ENCODE measurements around the gene KLHDC8A.
A peak's percentile ranks its signal among the peaks of the same experiment; 100 is the strongest.

The KLHDC8A gene

DNA sequence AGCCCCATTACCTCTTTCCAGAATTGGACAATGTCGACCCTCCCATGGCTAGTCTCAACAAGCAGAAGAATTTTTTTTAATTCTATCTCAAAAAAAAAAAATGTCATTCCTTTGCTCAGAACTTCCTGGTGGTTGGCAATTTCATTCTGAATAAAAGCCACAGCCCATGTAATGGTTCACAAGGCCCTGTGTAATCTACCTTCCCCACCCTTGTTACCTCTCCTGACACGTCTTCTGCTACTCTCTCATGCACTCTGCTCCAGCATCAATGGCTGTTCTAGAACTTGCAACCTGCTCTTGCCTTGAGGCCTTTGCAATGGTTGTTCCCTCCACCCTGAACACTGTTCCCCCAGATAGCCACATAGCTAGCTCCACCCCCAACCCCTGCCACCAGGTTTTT, 60.6 kb downstream of the KLHDC8A start:
- DNase-seq (ENCODE audit: low spot score), result no peak

- DNase-seq (ENCODE audit: low spot score), result peak; percentile 71
Measured at GRCh38 chr1:205294934-205295333, 61.8 kb downstream of the KLHDC8A start.

DNA sequence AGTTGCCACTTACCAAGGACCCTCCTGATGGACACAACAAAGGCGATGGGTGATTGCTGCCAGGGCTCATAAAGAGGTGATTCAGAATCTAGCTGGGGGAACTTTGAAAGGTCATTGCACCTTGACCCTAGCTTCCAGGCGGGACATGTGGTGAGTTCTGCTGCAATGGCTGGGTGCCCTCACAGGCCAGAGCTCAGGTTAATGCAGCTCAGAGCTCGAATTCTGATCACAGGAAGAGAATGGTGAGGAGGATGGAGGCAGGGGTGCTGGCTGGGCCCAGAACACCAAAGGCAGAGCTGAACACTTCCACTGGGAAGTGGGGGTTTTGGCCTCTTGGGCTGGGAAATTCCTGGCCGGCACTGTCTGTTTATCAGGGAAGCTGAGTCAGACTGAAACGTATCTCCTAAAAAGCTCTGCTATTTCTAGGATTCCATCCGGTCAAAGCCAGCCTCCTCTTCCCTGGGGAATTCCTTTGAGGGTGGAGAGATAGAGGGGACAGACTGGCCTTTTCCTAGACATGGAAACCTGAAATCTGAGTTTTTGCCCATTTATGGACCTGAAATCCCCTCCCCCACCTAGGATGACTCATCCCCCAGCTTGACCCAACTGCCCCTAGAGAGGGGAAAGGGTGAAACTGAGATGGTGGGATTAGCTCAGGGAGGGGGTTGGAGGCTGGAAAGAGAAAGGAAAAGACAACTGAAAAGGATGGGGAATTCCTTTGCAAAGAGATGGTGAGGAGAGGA, 62.4 kb downstream of the KLHDC8A start:
- DNase-seq (ENCODE audit: low spot score), result peak; percentile 98

DNA sequence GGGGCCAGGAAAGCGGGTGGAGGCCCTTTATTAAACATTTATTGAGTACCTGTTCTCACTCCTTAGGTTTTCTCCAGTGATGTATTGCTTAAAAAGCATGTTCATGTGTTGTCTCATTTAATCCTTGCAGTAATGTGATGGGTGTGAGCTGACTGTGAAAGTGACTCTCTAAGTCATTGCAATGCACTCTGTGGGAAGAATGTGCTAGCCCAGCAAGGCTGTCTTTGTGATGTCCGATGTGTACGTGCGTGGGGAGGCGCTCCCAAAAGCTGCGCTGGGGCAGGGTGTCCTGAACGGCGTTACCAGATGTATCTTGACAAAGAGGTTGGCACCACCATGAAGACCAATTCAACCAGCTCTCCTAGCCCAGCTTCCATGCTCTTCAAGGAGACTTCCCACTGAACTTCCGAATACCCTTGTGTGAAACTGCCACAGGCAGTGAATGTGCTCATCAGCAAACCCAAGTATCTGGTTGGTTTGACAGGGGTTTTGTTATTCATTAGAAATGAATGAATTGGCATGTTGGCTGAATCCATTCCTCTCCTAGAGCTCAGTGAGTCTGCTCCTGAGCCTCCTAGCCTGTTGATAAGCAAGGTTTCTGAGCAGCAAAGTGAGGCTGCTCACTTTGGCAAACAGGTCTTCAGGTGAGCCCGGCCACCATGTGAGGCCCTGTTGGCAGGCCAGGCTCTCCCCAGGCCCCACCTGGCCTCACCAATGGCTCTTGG, 63.2 kb downstream of the KLHDC8A start:
- peak; percentile 67 for DNase-seq (ENCODE audit: low spot score)

GRCh38 chr1:205291596-205291995, 65.1 kb downstream of the KLHDC8A start:
- DNase-seq (ENCODE audit: low spot score), result no peak

- peak; percentile 83 for DNase-seq (ENCODE audit: low spot score)
Measured at GRCh38 chr1:205287767-205288559, 68.8 kb downstream of the KLHDC8A start.

GRCh38 chr1:205287076-205287475, 69.6 kb downstream of the KLHDC8A start:
- no peak for DNase-seq (ENCODE audit: low spot score)

GRCh38 chr1:205286335-205286950, 70.3 kb downstream of the KLHDC8A start:
- peak; percentile 51 for DNase-seq (ENCODE audit: low spot score)
